ENCODE measurements around the gene SEMA3E. TPM values are rescaled to one million over a fixed set of nuclear protein-coding genes. Genes with fewer than 3 reads are reported as not detected.

The SEMA3E gene
- total and polyA plus RNA-seq, 9 of the 15 experiments (the other 6 are each of a cell fraction or from before 2014, with no cell fraction given): 0.01 to 1.4 (median 0.14) TPM; not detected in 2

DNA sequence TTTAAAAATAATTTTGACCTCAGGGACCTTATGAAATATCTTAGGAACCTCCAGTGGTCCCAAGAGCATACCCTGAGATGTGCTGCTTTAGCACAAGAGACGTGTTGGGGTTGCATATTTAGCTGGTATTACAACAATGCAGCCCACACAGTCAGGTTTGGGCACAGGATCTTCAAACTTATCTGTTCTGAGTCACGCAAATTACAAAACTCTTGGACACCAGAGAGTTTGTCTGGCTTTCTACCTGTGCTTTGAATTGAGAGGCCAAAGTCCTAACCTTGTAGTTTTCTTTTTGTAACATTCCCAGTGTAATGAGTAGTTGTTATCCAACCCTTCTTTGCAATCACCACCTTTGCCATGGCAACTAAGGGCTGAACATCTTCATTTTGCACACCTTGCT, 322.7 kb downstream of the SEMA3E start (continued):
- no peak for TF ChIP-seq CUX1 (CRISPR knock-in tag; IDR thresholded peaks at IDR 0.05)
- TF ChIP-seq CEBPZ (IDR thresholded peaks at IDR 0.05; ENCODE audit: borderline replicate concordance, low read depth, low read length): no peak
- TF ChIP-seq MYC (IDR thresholded peaks at IDR 0.05; ENCODE audit: low read depth, low read length): no peak
- TF ChIP-seq MYC (CRISPR knock-in tag; IDR thresholded peaks at IDR 0.05; ENCODE audit: borderline replicate concordance, low read depth): no peak
- TF ChIP-seq ZFP91 (CRISPR knock-in tag; IDR thresholded peaks at IDR 0.05): no peak
- TF ChIP-seq, protein P1, sequence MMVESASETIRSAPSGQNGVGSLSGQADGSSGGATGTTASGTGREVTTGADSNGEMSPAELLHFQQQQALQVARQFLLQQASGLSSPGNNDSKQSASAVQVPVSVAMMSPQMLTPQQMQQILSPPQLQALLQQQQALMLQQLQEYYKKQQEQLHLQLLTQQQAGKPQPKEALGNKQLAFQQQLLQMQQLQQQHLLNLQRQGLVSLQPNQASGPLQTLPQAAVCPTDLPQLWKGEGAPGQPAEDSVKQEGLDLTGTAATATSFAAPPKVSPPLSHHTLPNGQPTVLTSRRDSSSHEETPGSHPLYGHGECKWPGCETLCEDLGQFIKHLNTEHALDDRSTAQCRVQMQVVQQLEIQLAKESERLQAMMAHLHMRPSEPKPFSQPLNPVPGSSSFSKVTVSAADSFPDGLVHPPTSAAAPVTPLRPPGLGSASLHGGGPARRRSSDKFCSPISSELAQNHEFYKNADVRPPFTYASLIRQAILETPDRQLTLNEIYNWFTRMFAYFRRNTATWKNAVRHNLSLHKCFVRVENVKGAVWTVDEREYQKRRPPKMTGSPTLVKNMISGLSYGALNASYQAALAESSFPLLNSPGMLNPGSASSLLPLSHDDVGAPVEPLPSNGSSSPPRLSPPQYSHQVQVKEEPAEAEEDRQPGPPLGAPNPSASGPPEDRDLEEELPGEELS (CRISPR knock-in tag; IDR thresholded peaks at IDR 0.05; ENCODE audit: borderline replicate concordance): no peak
- no peak for TF ChIP-seq FOXK1 (CRISPR knock-in tag; IDR thresholded peaks at IDR 0.05; ENCODE audit: borderline replicate concordance)
- no peak for TF ChIP-seq HNRNPUL1 (IDR thresholded peaks at IDR 0.05; ENCODE audit: low read length)
